GM18520 (cell line): ENCODE data around the gene SDK1.

Experiments used
- ATAC-seq: cut with Tn5 transposase; IDR thresholded peaks from one replicate; pipeline ENCODE4 v1.9.1; 2021; ENCODE audit not compliant: unreplicated experiment

Gene SDK1

GRCh38 chr7:4179688-4180380 is 878.8 kb downstream of the SDK1 start:
- ATAC-seq: no peak

- ATAC-seq: no peak
Measured at GRCh38 chr7:4181446-4181845, 880.4 kb downstream of the SDK1 start.

- no peak for ATAC-seq
Measured at GRCh38 chr7:4182605-4183300, 881.7 kb downstream of the SDK1 start.

- no peak for ATAC-seq
Measured at GRCh38 chr7:4184653-4185052, 883.6 kb downstream of the SDK1 start.

- no peak for ATAC-seq
Measured at GRCh38 chr7:4185136-4185535, 884.1 kb downstream of the SDK1 start.

GRCh38 chr7:4185721-4186512 is 884.9 kb downstream of the SDK1 start:
- no peak for ATAC-seq

GRCh38 chr7:4186513-4186780 is 885.4 kb downstream of the SDK1 start:
- ATAC-seq: no peak

GRCh38 chr7:4188651-4189050 is 887.6 kb downstream of the SDK1 start:
- no peak for ATAC-seq

GRCh38 chr7:4189131-4189570 is 888.1 kb downstream of the SDK1 start:
- no peak for ATAC-seq

- ATAC-seq: no peak
Measured at GRCh38 chr7:4190010-4190981, 889.2 kb downstream of the SDK1 start.

GRCh38 chr7:4191046-4191445 is 890.0 kb downstream of the SDK1 start:
- no peak for ATAC-seq

- no peak for ATAC-seq
Measured at GRCh38 chr7:4191525-4191924, 890.5 kb downstream of the SDK1 start.

GRCh38 chr7:4195660-4196059 is 894.6 kb downstream of the SDK1 start:
- ATAC-seq: no peak

- no peak for ATAC-seq
Measured at GRCh38 chr7:4196121-4196819, 895.2 kb downstream of the SDK1 start.

- no peak for ATAC-seq
Measured at GRCh38 chr7:4198301-4198700, 897.2 kb downstream of the SDK1 start.

GRCh38 chr7:4200546-4201094 is 899.6 kb downstream of the SDK1 start:
- ATAC-seq: no peak

- no peak for ATAC-seq
Measured at GRCh38 chr7:4201566-4201965, 900.5 kb downstream of the SDK1 start.

GRCh38 chr7:4202154-4202736 is 901.2 kb downstream of the SDK1 start:
- ATAC-seq: no peak

- ATAC-seq: no peak
Measured at GRCh38 chr7:4202954-4203353, 901.9 kb downstream of the SDK1 start.
